ENCODE results near the gene TMEM145. TPM values are rescaled to one million over a fixed set of nuclear protein-coding genes. Genes with fewer than 3 reads are reported as not detected.

The TMEM145 gene
- total and polyA plus RNA-seq, 10 of the 15 experiments (the other 5 are each of a cell fraction or from before 2014, with no cell fraction given), result 0.04 to 0.97 (median 0.16) TPM; not detected in 4

- no peak overlapping the region for H3K4me3 ChIP-seq
- intact Hi-C loops (cut with micrococcal nuclease; ENCODE audit: unreplicated experiment) (no loop called here), in situ Hi-C loops (cut with MboI) (no loop called here)
- no peaks in the 10 kb centered on the region for H3K4me1 ChIP-seq (ENCODE audit: control insufficient read depth, insufficient read depth, low read length)
- ATAC-seq, result no peak
- no peaks in the 10 kb centered on the region for H3K27me3 ChIP-seq (replicated peaks in 1 of 2; ENCODE audit: control insufficient read depth in 2 of 2, insufficient read depth in 2 of 2, low read length in 1 of 2)
- no peak overlapping the region for H3K27ac ChIP-seq (ENCODE audit: control insufficient read depth, insufficient read depth)
- H2AFZ ChIP-seq (ENCODE audit: control insufficient read depth, low read depth, low read length), result no peak overlapping the region
- SMC1A ChIA-PET (ENCODE audit: uncharacterized antibody, unreplicated experiment), result no interaction called here
- FAIRE-seq, result no peak
- no peaks in the 10 kb centered on the region for H4K20me1 ChIP-seq (ENCODE audit: control insufficient read depth, insufficient read depth)
- 88% methylated on average over 12 of the region's 12 CpGs for WGBS (ENCODE audit: insufficient coverage, insufficient replicate concordance, low lambda C conversion rate, missing lambda C conversion rate)
- CTCF ChIA-PET, result interaction anchor here (1.0 to 1.1 kb wide), 2 partner anchors 12 to 44 kb away, joined by 3 read pairs; no protein-coding TSS in a partner anchor
- TF ChIP-seq KLF5 (IDR thresholded peaks at IDR 0.05; ENCODE audit: partially characterized antibody) (no peak), MXI1 (IDR thresholded peaks at IDR 0.05; ENCODE audit: low read depth, low read length) (no peak), IRF5 (IDR thresholded peaks at IDR 0.05; ENCODE audit: borderline replicate concordance) (no peak), ETV6 (conservative IDR thresholded peaks at IDR 0.05 in 1 of 2, IDR thresholded peaks at IDR 0.05 in 1 of 2; ENCODE audit: borderline replicate concordance in 1 of 2, low read depth in 1 of 2) (no peak), HCFC1 (IDR thresholded peaks at IDR 0.05; ENCODE audit: low read length) (no peak), MAX (IDR thresholded peaks at IDR 0.05; ENCODE audit: low read depth, low read length) (no peak), YBX1 (IDR thresholded peaks at IDR 0.05) (no peak), TBL1XR1 (IDR thresholded peaks at IDR 0.05; ENCODE audit: low read depth, low read length) (no peak)
- no peak overlapping the region for H3K4me2 ChIP-seq (ENCODE audit: control insufficient read depth, insufficient read depth)
- H3K36me3 ChIP-seq (ENCODE audit: control insufficient read depth in 2 of 2, insufficient read depth in 2 of 2, low read length in 1 of 2), result no peaks in the 10 kb centered on the region; a peak in 1 of 4 replicates
- H3K9ac ChIP-seq (ENCODE audit: control insufficient read depth, insufficient read depth, low read length), result no peak overlapping the region
- no peaks in the 10 kb centered on the region for H3K79me2 ChIP-seq (ENCODE audit: control insufficient read depth, insufficient read depth, low read length)
- RAD21 ChIA-PET (ENCODE audit: unreplicated experiment), result no interaction called here
- no TSS peak for BruUV-seq (replicated peaks)
- H3K9me3 ChIP-seq (replicated peaks; ENCODE audit: control insufficient read depth, insufficient read depth, low read length), result no peaks in the 10 kb centered on the region
- no peak for DNase-seq (ENCODE audit: low read depth, low spot score)
- POLR2A ChIA-PET, result no interaction called here
These were observed 42.8 kb downstream of the TMEM145 start for GRCh38 chr19:42355896-42356295.

Data from GM12878 (cell line).